Endothelial cell of umbilical vein (primary cell): ENCODE measurements around the gene SH3TC1. TPM values are rescaled to one million over a fixed set of nuclear protein-coding genes. Genes with fewer than 3 reads are reported as not detected.

Source experiments
- BruUV-seq: library from RNA; stranded (reverse); fragments of 400-500 nt; replicated peaks from 2 replicates; lab custom pipeline; 2021; lab: Mats Ljungman, UMichigan
- CTCF ChIA-PET: fragments of 300-600, 350-600 bp; sonication (Branson Sonifier 250); formaldehyde crosslinking; loops from one replicate; lab custom pipeline; 2021; ENCODE audit warnings: antibody characterized with exemption, inconsistent platforms; lab: Charles Lee
- POLR2A ChIA-PET: fragments of 300-600, 350-600 bp; sonication (Branson Sonifier 250); formaldehyde crosslinking; loops from one replicate; lab custom pipeline; 2021; ENCODE audit warnings: antibody characterized with exemption, inconsistent platforms; lab: Charles Lee
- DNase-seq: peaks from one replicate; pipeline ENCODE4 v3.0.0-alpha.2; 2011; ENCODE audit warnings: low read depth, low spot score
- FAIRE-seq: peaks from 2 replicates; lab custom pipeline; 2011; peaks lifted over from hg19 to GRCh38; lab: Jason Lieb, UNC
- H2AFZ ChIP-seq: 2 replicates; pipeline ENCODE4 v1.6.0; 2012; ENCODE audit warnings: low read depth, low read length, control low read depth, inconsistent platforms
- H3K27ac ChIP-seq: 2 replicates; pipeline ENCODE4 v1.5.1; 2011; ENCODE audit warnings: low read depth, mild to moderate bottlenecking, control low read depth, low read length, moderate library complexity; ENCODE audit not compliant: insufficient read depth
- H3K27me3 ChIP-seq, 2 experiments: 2 replicates each; pipeline versions ENCODE4 v1.6.0 to v1.6.1; 2011; ENCODE audit warnings: low read length in 2 of 2, mixed read lengths in 1 of 2; ENCODE audit not compliant: control insufficient read depth in 2 of 2, insufficient read depth in 2 of 2
- H3K36me3 ChIP-seq, 2 experiments: 2 replicates in 1 of 2; 3 replicates in 1 of 2; pipeline ENCODE4 v1.5.1; 2011; ENCODE audit warnings: low read length in 2 of 2, mild to moderate bottlenecking in 1 of 2, moderate library complexity in 1 of 2; ENCODE audit not compliant: control insufficient read depth in 2 of 2, insufficient read depth in 2 of 2; ENCODE audit errors: extremely low read depth in 1 of 2
- H3K4me1 ChIP-seq: 3 replicates; pipeline ENCODE4 v1.5.1; 2011; ENCODE audit warnings: mild to moderate bottlenecking, low read length; ENCODE audit not compliant: control insufficient read depth, insufficient read depth; ENCODE audit errors: extremely low read depth
- H3K4me2 ChIP-seq: 2 replicates; pipeline ENCODE4 v1.6.1; 2011; ENCODE audit warnings: low read length, control low read depth, mixed read lengths; ENCODE audit not compliant: insufficient read depth
- H3K4me3 ChIP-seq, 3 experiments: fragments of 200-600 bp in 1 of 3; sonication (generic), shearing (Covaris generic) in 1 of 3; replicated peaks in 1 of 3; 2 replicates each; pipeline ENCODE4 v1.5.1; 2011 to 2016; ENCODE audit warnings: control low read depth in 3 of 3, low read length in 3 of 3, mild to moderate bottlenecking in 2 of 3, inconsistent platforms in 1 of 3, low read depth in 1 of 3, moderate library complexity in 1 of 3; ENCODE audit not compliant: insufficient read depth in 1 of 3
- H3K79me2 ChIP-seq: 2 replicates; pipeline ENCODE4 v1.6.0; 2012; ENCODE audit warnings: low read length, inconsistent platforms; ENCODE audit not compliant: control insufficient read depth, insufficient read depth
- H3K9ac ChIP-seq: replicated peaks from 2 replicates; pipeline ENCODE3; 2011; ENCODE audit warnings: low read length, control low read depth; ENCODE audit not compliant: insufficient read depth; ENCODE audit errors: extremely low read depth
- H3K9me1 ChIP-seq: replicated peaks from 3 replicates; pipeline ENCODE4 v1.6.0; 2011; ENCODE audit warnings: mild to moderate bottlenecking, low read length; ENCODE audit not compliant: control insufficient read depth, insufficient read depth; ENCODE audit errors: extremely low read depth
- H3K9me3 ChIP-seq: replicated peaks from 2 replicates; pipeline ENCODE4 v1.5.1; 2012; ENCODE audit warnings: low read length, inconsistent platforms; ENCODE audit not compliant: control insufficient read depth, insufficient read depth
- H4K20me1 ChIP-seq: replicated peaks from 2 replicates; pipeline ENCODE3; 2011; ENCODE audit warnings: mild to moderate bottlenecking, low read length; ENCODE audit not compliant: control insufficient read depth, insufficient read depth; ENCODE audit errors: extremely low read depth
- EZH2 ChIP-seq: IDR thresholded peaks from 2 replicates; pipeline ENCODE4 v1.6.1; 2012; ENCODE audit warnings: borderline replicate concordance, low read depth, mild to moderate bottlenecking, moderate library complexity, low read length, inconsistent platforms; ENCODE audit not compliant: severe bottlenecking
- FOS ChIP-seq: IDR thresholded peaks from 2 replicates; pipeline ENCODE4 v1.6.1; 2011; ENCODE audit warnings: mild to moderate bottlenecking, low read length, moderate library complexity, borderline replicate concordance; ENCODE audit not compliant: insufficient read depth
- GATA2 ChIP-seq: IDR thresholded peaks from 2 replicates; pipeline ENCODE4 v1.7.0; 2011; ENCODE audit warnings: low read depth, mild to moderate bottlenecking, moderate library complexity, mixed read lengths, low read length; ENCODE audit not compliant: insufficient read length, insufficient read depth
- JUN ChIP-seq: IDR thresholded peaks from 2 replicates; pipeline ENCODE4 v1.6.1; 2011; ENCODE audit warnings: borderline replicate concordance, low read depth; ENCODE audit not compliant: insufficient read length, insufficient read depth
- MYC ChIP-seq: IDR thresholded peaks from one replicate; pipeline ENCODE4 v1.6.1; 2011; ENCODE audit warnings: mild to moderate bottlenecking, low read depth, low read length
- POLR2A ChIP-seq: IDR thresholded peaks from 2 replicates; pipeline ENCODE4 v1.6.1; 2012; ENCODE audit warnings: low read depth, mild to moderate bottlenecking, control low read depth, low read length
- POLR2AphosphoS5 ChIP-seq: IDR thresholded peaks from 2 replicates; pipeline ENCODE4 v1.6.1; 2012; ENCODE audit warnings: low read depth, mild to moderate bottlenecking, control low read depth, low read length, moderate library complexity; ENCODE audit not compliant: insufficient read depth
- dilution Hi-C: fragments of 300-500 bp; cut with MboI; formaldehyde crosslinking; loops from one replicate; pipeline ENCODE4 v1.15.0; 2019; ENCODE audit warnings: low sequenced_read_pairs; ENCODE audit not compliant: extremely low pct_ligation_motif_present
- intact Hi-C: fragments of 100-400 bp; cut with micrococcal nuclease; formaldehyde crosslinking; loops from one replicate; pipeline ENCODE4 v1.10.0; 2022
- polyA plus RNA-seq, 4 experiments: library from polyadenylated mRNA; depleted of rRNA in 3 of 4; stranded (reverse) in 3 of 4; unstranded in 1 of 4; fragments of >200 nt; gene quantifications; 2 replicates each; pipeline versions ENCODE4 v1.2.1 to v1.2.3, GENCODE V29; 2011 to 2012; ENCODE audit warnings: missing spikeins in 1 of 4
- total RNA-seq: library from RNA; stranded (reverse); gene quantifications from 2 replicates; pipeline ENCODE4 v1.2.3, GENCODE V29; 2021
- TF ChIP-seq, protein P1 (sequence below), 2 donors: IDR thresholded peaks; 1 replicate in 1 of 2; 2 replicates in 1 of 2; pipeline ENCODE4 v1.5.1; 2011; ENCODE audit warnings: low read length in 2 of 2, mild to moderate bottlenecking in 2 of 2, moderate library complexity in 2 of 2, control low read depth in 1 of 2, inconsistent platforms in 1 of 2, low read depth in 1 of 2; ENCODE audit not compliant: insufficient read depth in 1 of 2; ENCODE audit errors: extremely low read depth in 1 of 2
- TF ChIP-seq, protein P2 (sequence below): IDR thresholded peaks from 2 replicates; pipeline ENCODE4 v1.6.1; 2011; ENCODE audit not compliant: insufficient read depth, insufficient read length

SH3TC1 gene
- total and polyA plus RNA-seq, 2 donors (not counting 3 experiments of a cell fraction or from before 2014, with no cell fraction given) = 96.5 to 192 TPM

DNA sequence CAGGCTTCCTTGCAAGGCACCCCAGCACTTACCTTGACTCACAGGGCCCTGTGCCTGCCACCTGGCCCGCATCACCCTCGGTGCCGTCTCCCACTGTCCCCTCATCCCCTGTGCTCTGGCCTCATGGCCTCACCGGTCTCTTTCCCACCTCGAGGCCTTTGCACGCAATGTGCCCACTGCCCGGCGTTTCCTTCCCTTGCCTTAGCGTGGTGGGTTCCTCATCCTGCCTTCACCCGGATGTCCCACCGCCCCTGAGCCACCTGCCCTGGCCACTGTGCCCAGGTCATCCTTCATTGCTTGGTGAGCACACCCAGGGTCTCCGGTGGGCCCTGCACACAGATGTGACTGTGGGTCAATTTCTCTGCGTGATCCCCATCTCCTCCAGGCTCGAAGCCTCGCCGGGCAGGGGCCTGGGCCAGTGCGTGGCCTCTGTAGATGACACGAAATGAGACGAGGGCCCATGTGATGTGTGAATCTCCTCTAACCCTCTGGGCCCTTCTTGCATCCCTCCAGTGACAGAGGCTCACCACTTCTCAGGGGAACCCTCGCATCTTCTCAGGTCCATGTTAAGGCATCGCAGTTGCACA lies 75.1 kb downstream of the SH3TC1 start:
- intact Hi-C loops = no loop called here

More for the DNA sequence above, 75.1 kb downstream of the SH3TC1 start:
- H3K9me3 ChIP-seq = no peaks in the 10 kb centered on the region
- DNase-seq (no peak), FAIRE-seq (no peak)
- H3K9ac ChIP-seq = no peak overlapping the region
- TF ChIP-seq EZH2 (no peak), POLR2AphosphoS5 (no peak), POLR2A (no peak), MYC (no peak), GATA2 (no peak), JUN (no peak), FOS (no peak)
- TF ChIP-seq, protein P1, sequence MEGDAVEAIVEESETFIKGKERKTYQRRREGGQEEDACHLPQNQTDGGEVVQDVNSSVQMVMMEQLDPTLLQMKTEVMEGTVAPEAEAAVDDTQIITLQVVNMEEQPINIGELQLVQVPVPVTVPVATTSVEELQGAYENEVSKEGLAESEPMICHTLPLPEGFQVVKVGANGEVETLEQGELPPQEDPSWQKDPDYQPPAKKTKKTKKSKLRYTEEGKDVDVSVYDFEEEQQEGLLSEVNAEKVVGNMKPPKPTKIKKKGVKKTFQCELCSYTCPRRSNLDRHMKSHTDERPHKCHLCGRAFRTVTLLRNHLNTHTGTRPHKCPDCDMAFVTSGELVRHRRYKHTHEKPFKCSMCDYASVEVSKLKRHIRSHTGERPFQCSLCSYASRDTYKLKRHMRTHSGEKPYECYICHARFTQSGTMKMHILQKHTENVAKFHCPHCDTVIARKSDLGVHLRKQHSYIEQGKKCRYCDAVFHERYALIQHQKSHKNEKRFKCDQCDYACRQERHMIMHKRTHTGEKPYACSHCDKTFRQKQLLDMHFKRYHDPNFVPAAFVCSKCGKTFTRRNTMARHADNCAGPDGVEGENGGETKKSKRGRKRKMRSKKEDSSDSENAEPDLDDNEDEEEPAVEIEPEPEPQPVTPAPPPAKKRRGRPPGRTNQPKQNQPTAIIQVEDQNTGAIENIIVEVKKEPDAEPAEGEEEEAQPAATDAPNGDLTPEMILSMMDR (IDR thresholded peaks at IDR 0.05; ENCODE audit: extremely low read depth in 1 of 2, insufficient read depth in 1 of 2, low read depth in 1 of 2, low read length in 2 of 2) = no peak
- TF ChIP-seq, protein P2, sequence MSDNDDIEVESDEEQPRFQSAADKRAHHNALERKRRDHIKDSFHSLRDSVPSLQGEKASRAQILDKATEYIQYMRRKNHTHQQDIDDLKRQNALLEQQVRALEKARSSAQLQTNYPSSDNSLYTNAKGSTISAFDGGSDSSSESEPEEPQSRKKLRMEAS = no peak
- no TSS peak for BruUV-seq
- ChIA-PET POLR2A (no interaction called here), CTCF (no interaction called here)
- H3K79me2 ChIP-seq = no peaks in the 10 kb centered on the region
- no peak overlapping the region for H2AFZ ChIP-seq
- H3K27me3 ChIP-seq = no peaks in the 10 kb centered on the region
- no peak overlapping the region for H3K4me3 ChIP-seq
- no peak overlapping the region for H3K4me2 ChIP-seq
- no peak overlapping the region for H3K27ac ChIP-seq
- H3K4me1 ChIP-seq = peaks cover 20% of the 10 kb centered on the region
- no peaks in the 10 kb centered on the region for H3K9me1 ChIP-seq
- no peaks in the 10 kb centered on the region for H4K20me1 ChIP-seq
- dilution Hi-C loops = no loop called here
- H3K36me3 ChIP-seq = no peaks in the 10 kb centered on the region
